Stimulated activated CD4-positive, alpha-beta T cell treated with anti-CD3 and anti-CD28 coated beads, Interleukin-4, amount 100 ng/mL, for 4 hours (primary cell): ENCODE results near the gene SALL3.

Experiments used
- DNase-seq, 2 experiments: peaks; one replicate each; pipeline ENCODE4 v3.0.0-alpha.2; 2020

Gene SALL3

GRCh38 chr18:78981394-78981831 lies 1.8 kb downstream of the SALL3 start:
- DNase-seq: no peak

DNA sequence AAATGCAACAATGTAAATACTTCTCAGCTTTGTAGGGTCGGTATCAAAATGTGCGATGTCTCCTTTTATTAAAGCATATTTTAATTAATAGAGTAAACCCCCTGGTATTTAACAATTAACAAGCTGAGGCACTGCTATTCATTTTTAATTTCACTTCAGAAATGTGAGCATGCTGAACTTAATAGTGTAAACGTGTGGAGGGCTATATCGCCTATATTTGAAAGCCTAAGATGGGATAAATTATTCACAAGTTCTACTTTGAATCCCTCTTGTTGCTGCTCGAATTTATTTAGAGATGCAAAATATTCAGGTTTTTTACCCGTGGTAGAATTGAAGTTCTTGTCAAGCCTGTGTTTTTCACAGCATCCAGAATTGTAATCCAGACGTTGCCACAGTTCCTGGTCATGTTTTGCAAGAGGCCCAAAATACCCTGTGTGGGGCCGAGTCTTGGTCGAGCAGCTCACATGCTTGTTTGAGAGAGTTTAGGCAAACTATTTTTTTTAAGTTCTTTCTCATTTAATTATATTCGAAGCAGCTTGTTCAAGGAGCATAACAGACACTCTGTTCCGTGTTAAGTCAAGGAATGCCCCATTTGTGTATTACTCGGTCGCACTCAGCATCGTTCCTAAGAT lies 2.5 kb downstream of the SALL3 start:
- DNase-seq: no peak

- DNase-seq: no peak
These were observed 3.9 kb downstream of the SALL3 start for GRCh38 chr18:78983512-78983911.

- DNase-seq: no peak
These were observed 5.5 kb downstream of the SALL3 start for GRCh38 chr18:78984941-78985784.

- DNase-seq: no peak
These were observed 6.4 kb downstream of the SALL3 start for GRCh38 chr18:78986018-78986481.

GRCh38 chr18:78991446-78991845 lies 11.8 kb downstream of the SALL3 start:
- DNase-seq: no peak

DNA sequence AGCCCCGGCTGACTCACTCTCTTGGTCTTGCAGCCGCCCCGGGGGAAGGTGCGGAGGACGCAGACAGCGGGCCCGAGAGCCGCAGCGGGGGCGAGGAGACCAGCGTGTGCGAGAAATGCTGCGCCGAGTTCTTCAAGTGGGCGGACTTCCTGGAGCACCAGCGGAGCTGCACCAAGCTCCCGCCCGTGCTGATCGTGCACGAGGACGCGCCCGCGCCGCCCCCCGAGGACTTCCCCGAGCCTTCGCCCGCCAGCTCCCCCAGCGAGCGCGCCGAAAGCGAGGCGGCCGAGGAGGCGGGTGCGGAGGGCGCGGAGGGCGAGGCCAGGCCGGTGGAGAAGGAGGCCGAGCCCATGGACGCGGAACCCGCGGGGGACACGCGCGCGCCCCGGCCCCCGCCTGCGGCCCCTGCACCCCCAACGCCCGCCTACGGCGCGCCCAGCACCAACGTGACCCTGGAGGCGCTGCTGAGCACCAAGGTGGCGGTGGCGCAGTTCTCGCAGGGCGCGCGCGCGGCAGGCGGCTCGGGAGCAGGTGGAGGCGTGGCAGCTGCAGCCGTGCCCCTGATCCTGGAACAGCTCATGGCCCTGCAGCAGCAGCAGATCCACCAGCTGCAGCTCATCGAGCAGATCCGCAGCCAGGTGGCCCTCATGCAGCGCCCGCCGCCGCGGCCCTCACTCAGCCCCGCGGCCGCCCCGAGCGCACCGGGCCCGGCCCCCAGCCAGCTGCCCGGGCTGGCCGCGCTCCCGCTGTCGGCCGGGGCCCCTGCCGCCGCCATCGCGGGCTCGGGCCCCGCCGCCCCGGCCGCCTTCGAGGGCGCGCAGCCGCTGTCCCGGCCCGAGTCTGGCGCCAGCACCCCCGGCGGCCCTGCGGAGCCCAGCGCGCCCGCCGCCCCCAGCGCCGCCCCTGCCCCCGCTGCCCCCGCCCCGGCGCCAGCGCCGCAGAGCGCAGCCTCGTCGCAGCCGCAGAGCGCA lies 12.7 kb downstream of the SALL3 start:
- no peak for DNase-seq

DNA sequence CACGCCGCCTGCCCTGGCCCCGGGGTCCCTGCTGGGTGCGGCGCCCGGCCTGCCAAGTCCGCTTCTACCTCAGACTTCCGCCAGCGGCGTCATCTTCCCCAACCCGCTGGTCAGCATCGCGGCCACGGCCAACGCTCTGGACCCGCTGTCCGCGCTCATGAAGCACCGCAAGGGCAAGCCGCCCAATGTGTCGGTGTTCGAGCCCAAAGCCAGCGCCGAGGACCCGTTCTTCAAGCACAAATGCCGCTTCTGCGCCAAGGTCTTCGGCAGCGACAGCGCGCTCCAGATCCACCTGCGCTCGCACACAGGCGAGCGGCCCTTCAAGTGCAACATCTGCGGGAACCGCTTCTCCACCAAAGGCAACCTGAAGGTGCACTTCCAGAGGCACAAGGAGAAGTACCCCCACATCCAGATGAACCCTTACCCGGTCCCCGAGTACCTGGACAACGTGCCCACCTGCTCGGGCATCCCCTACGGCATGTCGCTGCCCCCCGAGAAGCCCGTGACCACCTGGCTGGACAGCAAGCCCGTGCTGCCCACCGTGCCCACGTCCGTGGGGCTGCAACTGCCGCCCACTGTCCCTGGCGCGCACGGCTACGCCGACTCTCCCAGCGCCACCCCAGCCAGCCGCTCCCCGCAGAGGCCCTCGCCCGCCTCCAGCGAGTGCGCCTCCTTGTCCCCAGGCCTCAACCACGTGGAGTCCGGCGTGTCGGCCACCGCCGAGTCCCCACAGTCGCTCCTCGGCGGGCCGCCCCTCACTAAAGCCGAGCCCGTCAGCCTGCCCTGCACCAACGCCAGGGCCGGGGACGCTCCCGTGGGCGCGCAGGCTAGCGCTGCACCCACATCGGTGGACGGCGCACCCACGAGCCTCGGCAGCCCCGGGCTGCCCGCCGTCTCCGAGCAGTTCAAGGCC lies 13.7 kb downstream of the SALL3 start:
- no peak for DNase-seq

DNA sequence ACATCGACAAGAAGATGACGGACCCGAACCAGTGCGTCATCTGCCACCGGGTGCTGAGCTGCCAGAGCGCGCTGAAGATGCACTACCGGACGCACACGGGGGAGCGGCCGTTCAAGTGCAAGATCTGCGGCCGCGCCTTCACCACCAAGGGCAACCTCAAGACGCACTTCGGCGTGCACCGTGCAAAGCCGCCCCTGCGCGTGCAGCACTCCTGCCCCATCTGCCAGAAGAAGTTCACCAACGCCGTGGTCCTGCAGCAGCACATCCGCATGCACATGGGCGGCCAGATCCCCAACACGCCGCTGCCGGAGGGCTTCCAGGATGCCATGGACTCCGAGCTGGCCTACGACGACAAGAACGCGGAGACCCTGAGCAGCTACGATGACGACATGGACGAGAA lies 14.4 kb downstream of the SALL3 start:
- no peak for DNase-seq

GRCh38 chr18:78994531-78994930 lies 14.9 kb downstream of the SALL3 start:
- DNase-seq: no peak

DNA sequence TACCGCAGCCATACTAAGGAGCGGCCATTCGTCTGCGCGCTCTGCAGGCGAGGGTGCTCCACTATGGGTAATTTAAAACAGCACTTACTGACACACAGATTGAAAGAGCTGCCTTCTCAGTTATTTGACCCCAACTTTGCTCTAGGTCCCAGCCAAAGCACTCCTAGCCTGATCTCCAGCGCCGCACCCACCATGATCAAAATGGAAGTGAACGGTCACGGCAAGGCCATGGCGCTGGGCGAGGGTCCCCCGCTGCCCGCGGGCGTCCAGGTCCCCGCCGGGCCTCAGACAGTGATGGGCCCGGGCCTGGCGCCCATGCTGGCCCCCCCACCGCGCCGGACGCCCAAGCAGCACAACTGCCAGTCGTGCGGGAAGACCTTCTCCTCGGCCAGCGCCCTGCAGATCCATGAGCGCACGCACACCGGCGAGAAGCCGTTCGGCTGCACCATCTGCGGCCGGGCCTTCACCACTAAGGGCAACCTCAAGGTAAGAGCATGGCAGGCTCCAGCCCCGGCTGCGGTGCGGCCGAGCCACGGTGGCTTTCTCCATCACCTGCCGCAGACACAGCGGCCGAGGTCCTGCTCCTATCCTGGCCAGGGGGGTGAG lies 15.5 kb downstream of the SALL3 start:
- no peak for DNase-seq

- no peak for DNase-seq
These were observed 16.2 kb downstream of the SALL3 start for GRCh38 chr18:78995740-78996395.

- DNase-seq: no peak
These were observed 17.3 kb downstream of the SALL3 start for GRCh38 chr18:78996741-78997490.

DNA sequence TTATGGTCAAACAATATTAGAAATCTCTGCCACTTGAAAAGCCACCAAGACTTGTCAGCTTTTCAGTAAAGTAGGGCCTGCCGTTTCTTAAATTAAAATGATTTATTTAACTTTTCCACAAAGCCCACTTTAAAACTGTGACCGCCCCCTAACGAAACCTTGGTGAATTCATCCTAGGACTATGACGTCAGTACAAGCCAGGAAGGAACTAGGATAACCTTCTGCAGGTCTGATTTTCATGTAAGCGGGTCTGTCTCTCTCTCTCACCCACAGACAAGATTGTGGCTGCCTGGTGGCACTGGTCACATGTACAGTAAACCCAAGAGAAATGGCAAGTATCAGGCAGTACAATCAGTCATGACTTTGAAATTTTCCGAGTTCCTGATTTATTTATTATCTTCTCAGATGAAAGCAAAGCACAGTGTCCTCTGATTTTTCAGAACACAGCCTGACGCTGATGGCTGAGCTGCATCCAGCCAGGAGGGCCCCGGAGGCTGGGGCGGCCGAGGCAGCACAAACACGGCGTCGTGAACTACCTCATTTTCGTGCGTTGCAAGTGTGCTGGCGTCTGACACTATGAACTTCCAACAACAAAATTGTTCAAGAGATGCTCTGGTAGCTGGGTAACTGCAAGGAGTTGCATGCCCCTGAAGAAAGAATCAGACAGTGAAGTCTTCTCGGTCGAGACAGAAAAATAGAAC lies 18.9 kb downstream of the SALL3 start:
- DNase-seq: no peak

DNA sequence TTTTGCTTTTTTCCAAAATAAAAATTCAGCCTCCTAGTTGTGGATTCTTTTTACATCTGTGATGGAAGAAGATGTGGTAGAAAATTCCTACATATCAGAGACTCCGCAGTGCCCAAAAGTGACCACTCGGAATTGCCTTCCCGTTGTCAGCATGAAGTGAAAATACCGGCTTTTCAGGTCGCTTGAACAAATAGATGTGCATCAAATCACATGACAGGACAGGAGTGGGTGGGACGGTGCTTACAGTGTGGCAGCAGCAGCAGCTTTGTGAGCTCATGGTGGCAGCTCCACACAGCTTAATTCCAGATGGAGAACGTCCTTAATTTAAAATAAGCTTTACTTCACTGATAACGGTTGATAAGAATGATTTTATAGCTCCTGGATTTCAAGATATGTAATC lies 20.3 kb downstream of the SALL3 start:
- no peak for DNase-seq

GRCh38 chr18:79000997-79001396 lies 21.4 kb downstream of the SALL3 start:
- no peak for DNase-seq

DNA sequence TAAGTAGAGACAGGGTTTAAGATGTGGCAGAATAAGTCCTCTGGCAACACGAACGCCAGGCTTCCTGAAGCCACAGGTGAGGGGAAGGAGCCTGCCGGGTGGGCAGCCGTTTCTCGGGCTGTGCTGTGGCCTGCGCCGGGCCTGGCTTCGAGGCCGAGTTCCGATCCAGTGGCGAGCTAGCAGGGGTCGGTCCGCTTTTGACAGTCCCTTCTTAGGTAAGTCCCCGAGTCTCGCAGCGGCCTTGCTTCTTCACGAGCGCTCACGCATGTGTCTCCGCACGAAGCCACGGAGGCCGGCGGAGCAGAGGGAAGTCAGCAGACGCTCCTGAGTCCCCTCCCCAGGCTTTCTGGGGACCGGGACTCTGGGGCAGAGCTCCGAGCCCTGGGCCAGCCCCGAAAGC lies 26.0 kb downstream of the SALL3 start:
- DNase-seq: no peak

GRCh38 chr18:79006106-79006795 lies 26.6 kb downstream of the SALL3 start:
- DNase-seq: no peak

DNA sequence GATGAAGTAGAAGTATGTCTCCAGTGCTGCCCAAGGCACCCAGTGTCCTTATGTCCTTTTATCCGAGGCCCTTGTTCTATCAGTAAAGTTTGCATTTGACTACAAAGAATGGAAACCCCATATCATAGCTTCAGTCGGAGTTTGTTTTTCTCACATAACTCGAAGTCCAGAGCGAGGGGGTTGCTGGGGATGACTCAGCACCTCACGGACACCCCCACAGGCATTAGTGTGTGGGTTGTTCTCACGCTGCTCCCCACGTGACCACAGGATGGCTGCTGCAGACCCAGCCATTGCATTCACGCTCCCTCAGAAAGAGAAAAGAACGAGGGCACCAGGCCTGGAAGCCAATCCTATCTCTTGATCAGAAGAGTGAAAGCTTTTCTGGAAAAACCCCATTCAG lies 27.8 kb downstream of the SALL3 start:
- DNase-seq: no peak
